SW480 (cell line): Measurements from ENCODE around the gene C19orf12.
A peak's percentile ranks its signal among the peaks of the same experiment; 100 is the strongest.

Source experiments
- DNase-seq: peaks from one replicate; pipeline ENCODE4 v3.0.0-alpha.2; 2016; ENCODE audit warnings: low spot score

The C19orf12 gene

GRCh38 chr19:29697523-29698261 is 17.4 kb downstream of the C19orf12 start:
- no peak for DNase-seq

- DNase-seq: no peak
Observed at GRCh38 chr19:29696565-29696846, 18.6 kb downstream of the C19orf12 start.

- no peak for DNase-seq
Observed at GRCh38 chr19:29695765-29696564, 19.1 kb downstream of the C19orf12 start.

GRCh38 chr19:29694669-29695627 is 20.1 kb downstream of the C19orf12 start:
- peak; percentile 42 for DNase-seq

- no peak for DNase-seq
Observed at GRCh38 chr19:29694161-29694560, 20.9 kb downstream of the C19orf12 start.

- peak; percentile 44 for DNase-seq
Observed at GRCh38 chr19:29690842-29691241, 24.2 kb downstream of the C19orf12 start.

- DNase-seq: no peak
Observed at GRCh38 chr19:29687897-29688728, 26.9 kb downstream of the C19orf12 start.

- peak; percentile 70 for DNase-seq
Observed at GRCh38 chr19:29687244-29687896, 27.7 kb downstream of the C19orf12 start.

- DNase-seq: no peak
Observed at GRCh38 chr19:29686285-29686805, 28.7 kb downstream of the C19orf12 start.

GRCh38 chr19:29685326-29685725 is 29.7 kb downstream of the C19orf12 start:
- DNase-seq: no peak

GRCh38 chr19:29683009-29683408 is 32.1 kb downstream of the C19orf12 start:
- DNase-seq: no peak

- DNase-seq: no peak
Observed at GRCh38 chr19:29682236-29682895, 32.7 kb downstream of the C19orf12 start.

GRCh38 chr19:29681422-29682235 is 33.4 kb downstream of the C19orf12 start:
- no peak for DNase-seq

- no peak for DNase-seq
Observed at GRCh38 chr19:29680937-29681336, 34.1 kb downstream of the C19orf12 start.

GRCh38 chr19:29680447-29680846 is 34.6 kb downstream of the C19orf12 start:
- no peak for DNase-seq

- DNase-seq: no peak
Observed at GRCh38 chr19:29679598-29680210, 35.4 kb downstream of the C19orf12 start.

- no peak for DNase-seq
Observed at GRCh38 chr19:29678484-29679106, 36.5 kb downstream of the C19orf12 start.
